Activated naive CD8-positive, alpha-beta T cell treated with anti-CD3 and anti-CD28 coated beads, Interleukin-2, amount 10 ng/mL, durations not matched to agents 7 days and 5 days (primary cell): ENCODE data around the gene KLHDC7B. TPM values are rescaled to one million over a fixed set of nuclear protein-coding genes. Genes with fewer than 3 reads are reported as not detected.
A peak's percentile ranks its signal among the peaks of the same experiment; 100 is the strongest.

Source experiments
- ATAC-seq: fragments of 150-1000 bp; cut with Tn5 transposase; one replicate; pipeline ENCODE4 v1.10.0; 2021; ENCODE audit warnings: low read depth, moderate library complexity
- POLR2A ChIA-PET: fragments of 350-600 bp; sonication (Branson Sonifier 250); formaldehyde crosslinking; loops from one replicate; lab custom pipeline; 2021; ENCODE audit warnings: antibody characterized with exemption; lab: Charles Lee
- DNase-seq: peaks from one replicate; pipeline ENCODE4 v3.0.0; 2021
- H3K27ac Mint-ChIP-seq: one replicate; pipeline ENCODE4 v1.8.0; 2022; ENCODE audit warnings: mild to moderate bottlenecking, mixed read lengths
- H3K27me3 Mint-ChIP-seq: one replicate; pipeline ENCODE4 v1.8.0; 2022; ENCODE audit warnings: mild to moderate bottlenecking, moderate library complexity, mixed read lengths
- H3K36me3 Mint-ChIP-seq: one replicate; pipeline ENCODE4 v1.8.0; 2021; ENCODE audit warnings: mild to moderate bottlenecking, mixed read lengths
- H3K4me1 Mint-ChIP-seq: one replicate; pipeline ENCODE4 v1.8.0; 2021; ENCODE audit warnings: mixed read lengths
- H3K4me3 Mint-ChIP-seq: one replicate; pipeline ENCODE4 v1.8.0; 2022; ENCODE audit warnings: mild to moderate bottlenecking, moderate library complexity, mixed read lengths
- H3K9me3 Mint-ChIP-seq: one replicate; pipeline ENCODE4 v1.8.0; 2021; ENCODE audit warnings: mixed read lengths
- total RNA-seq, 2 experiments: library from RNA; stranded (reverse); gene quantifications; one replicate each; pipeline ENCODE4 v1.2.3, GENCODE V29; 2021

KLHDC7B gene
- total RNA-seq, 2 experiments from 2014 or later: 18.8 to 21.9 TPM

DNA sequence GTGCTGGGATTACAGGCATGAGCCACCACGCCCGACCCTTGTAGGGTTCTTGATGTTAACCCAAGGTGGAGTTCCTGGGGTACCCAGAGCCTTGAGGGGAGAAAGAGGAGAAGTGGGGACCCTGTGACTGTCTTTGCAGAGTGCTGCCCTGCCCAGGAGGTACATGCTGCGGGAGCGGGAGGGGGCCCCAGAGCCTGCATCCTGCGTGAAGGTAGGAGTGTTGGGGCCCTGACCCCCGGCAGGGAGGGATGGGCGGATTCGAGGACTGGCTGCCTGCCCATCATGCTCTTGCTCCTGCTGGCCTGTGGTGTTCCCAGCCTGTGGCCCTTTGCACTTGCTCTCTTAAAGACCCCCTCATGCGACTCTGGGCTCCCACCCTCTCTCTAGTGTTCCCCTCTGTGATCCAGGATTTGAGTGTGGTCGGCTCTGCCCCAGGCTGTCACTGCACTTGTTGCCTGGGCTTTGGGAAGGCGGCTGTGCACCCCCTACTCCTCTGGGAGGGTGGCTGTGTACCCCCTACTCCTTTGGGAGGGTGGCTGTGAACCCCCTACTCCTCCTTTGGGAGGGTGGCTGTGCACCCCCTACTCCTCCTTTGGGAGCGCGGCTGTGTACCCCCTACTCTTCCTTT, 24.8 kb upstream of the KLHDC7B start:
- Mint-ChIP-seq H3K4me1 (peaks cover 9% of the 10 kb centered on the region), H3K27me3 (no peaks in the 10 kb centered on the region), H3K36me3 (peaks cover 14% of the 10 kb centered on the region), H3K4me3 (no peak overlapping the region), H3K27ac (no peak overlapping the region), H3K9me3 (no peaks in the 10 kb centered on the region)
- POLR2A ChIA-PET: interaction anchor here (5.4 kb wide), 1 partner anchor 11 kb away, joined by 175 read pairs; the partner anchor contains the start of genes LMF2 and NCAPH2
- ATAC-seq: no peak
- no peak for DNase-seq

GRCh38 chr22:50521710-50522109, 24.0 kb upstream of the KLHDC7B start:
- Mint-ChIP-seq H3K4me1 (peaks cover 8% of the 10 kb centered on the region), H3K4me3 (no peak overlapping the region), H3K36me3 (peaks cover 14% of the 10 kb centered on the region), H3K27ac (no peak overlapping the region), H3K27me3 (no peaks in the 10 kb centered on the region), H3K9me3 (no peaks in the 10 kb centered on the region)
- no peak for DNase-seq
- POLR2A ChIA-PET: interaction anchor here (1.4 to 5.4 kb wide), 2 partner anchors 12 to 27 kb away, joined by 7 to 175 read pairs; partner anchors contain the start of genes LMF2 and NCAPH2
- no peak for ATAC-seq

- no peaks in the 10 kb centered on the region for H3K27me3 Mint-ChIP-seq
- H3K4me1 Mint-ChIP-seq: peaks cover 14% of the 10 kb centered on the region
- DNase-seq (no peak), ATAC-seq (no peak)
- H3K36me3 Mint-ChIP-seq: peaks cover 14% of the 10 kb centered on the region
- H3K27ac Mint-ChIP-seq: no peak overlapping the region
- POLR2A ChIA-PET: interaction anchor here (0.6 to 5.4 kb wide), 4 partner anchors 8 to 52 kb away, joined by 3 to 175 read pairs (median 6); partner anchors contain the start of genes LMF2 and NCAPH2
- no peak overlapping the region for H3K4me3 Mint-ChIP-seq
- no peaks in the 10 kb centered on the region for H3K9me3 Mint-ChIP-seq
Observed at GRCh38 chr22:50522208-50522805, 23.4 kb upstream of the KLHDC7B start.

GRCh38 chr22:50522806-50523438, 22.8 kb upstream of the KLHDC7B start:
- ATAC-seq: no peak
- Mint-ChIP-seq H3K27ac (no peak overlapping the region), H3K4me1 (peaks cover 21% of the 10 kb centered on the region), H3K27me3 (no peaks in the 10 kb centered on the region), H3K36me3 (peaks cover 17% of the 10 kb centered on the region), H3K4me3 (no peak overlapping the region), H3K9me3 (no peaks in the 10 kb centered on the region)
- peak; percentile 31 for DNase-seq
- POLR2A ChIA-PET: interaction anchor here (0.6 to 5.4 kb wide), 4 partner anchors 9 to 53 kb away, joined by 3 to 175 read pairs (median 6); partner anchors contain the start of genes LMF2 and NCAPH2

- Mint-ChIP-seq H3K4me1 (peaks cover 26% of the 10 kb centered on the region), H3K27me3 (no peaks in the 10 kb centered on the region), H3K27ac (no peak overlapping the region), H3K4me3 (peak overlapping the region; percentile 10), H3K36me3 (peaks cover 22% of the 10 kb centered on the region), H3K9me3 (no peaks in the 10 kb centered on the region)
- DNase-seq (no peak), ATAC-seq (no peak)
- POLR2A ChIA-PET: interaction anchor here (1.6 to 5.4 kb wide), 2 partner anchors 9 to 13 kb away, joined by 5 to 175 read pairs; partner anchors contain the start of genes LMF2 and NCAPH2
Observed at GRCh38 chr22:50523458-50523805, 22.3 kb upstream of the KLHDC7B start.

DNA sequence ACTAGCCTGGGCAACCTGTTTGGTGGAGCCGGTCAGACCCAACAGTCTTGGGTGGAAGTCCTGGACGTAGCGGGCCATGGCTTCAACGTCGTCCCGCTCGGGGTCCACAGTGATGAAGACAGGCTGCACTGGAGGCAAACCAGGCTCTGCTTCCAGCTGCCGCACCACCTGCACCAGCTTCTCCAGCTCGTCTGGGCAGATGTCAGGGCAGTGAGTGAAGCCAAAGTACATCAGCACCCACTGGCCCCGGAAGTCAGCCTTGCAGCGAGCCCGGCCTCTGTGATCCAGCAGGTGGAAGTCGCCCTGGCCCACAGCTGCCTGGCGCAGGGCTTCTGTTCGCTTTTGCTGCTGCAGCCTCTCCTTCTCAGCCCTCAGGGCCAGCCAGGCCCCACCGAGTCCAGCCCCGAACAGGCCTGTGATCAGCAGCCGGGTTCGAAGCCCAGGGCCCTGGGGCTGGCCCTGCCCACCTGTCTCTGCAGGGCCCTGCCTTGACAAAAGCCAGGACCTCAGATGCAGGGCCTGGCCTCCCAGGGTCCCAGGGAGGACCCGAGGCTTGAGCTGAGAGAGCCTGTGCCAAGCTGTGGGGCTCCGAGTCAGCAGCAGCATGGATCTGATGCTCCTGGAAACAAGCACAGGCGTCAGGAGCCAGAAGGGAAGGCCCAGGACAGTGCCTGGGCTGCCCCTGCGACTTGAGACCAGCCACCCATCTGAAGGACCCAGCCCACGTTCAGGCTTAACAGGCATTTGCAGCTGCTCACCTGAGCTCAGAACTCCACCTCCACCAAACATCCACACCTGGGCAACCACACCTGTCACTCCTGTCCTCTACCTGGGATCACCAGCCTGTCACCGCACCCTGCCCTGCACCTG, 21.7 kb upstream of the KLHDC7B start:
- H3K4me1 Mint-ChIP-seq: peaks cover 30% of the 10 kb centered on the region
- no peaks in the 10 kb centered on the region for H3K27me3 Mint-ChIP-seq
- ATAC-seq: no peak
- peak overlapping the region; percentile 96 for H3K4me3 Mint-ChIP-seq
- H3K36me3 Mint-ChIP-seq: peaks cover 26% of the 10 kb centered on the region
- peak overlapping the region; percentile 95 for H3K27ac Mint-ChIP-seq
- no peaks in the 10 kb centered on the region for H3K9me3 Mint-ChIP-seq
- DNase-seq: peak; percentile 35
- POLR2A ChIA-PET: interaction anchor here (0.8 to 13.0 kb wide), 16 partner anchors 9 to 273 kb away, joined by 3 to 300 read pairs (median 23); partner anchors contain the start of genes CHKB, CPT1B, HDAC10 and KLHDC7B

DNA sequence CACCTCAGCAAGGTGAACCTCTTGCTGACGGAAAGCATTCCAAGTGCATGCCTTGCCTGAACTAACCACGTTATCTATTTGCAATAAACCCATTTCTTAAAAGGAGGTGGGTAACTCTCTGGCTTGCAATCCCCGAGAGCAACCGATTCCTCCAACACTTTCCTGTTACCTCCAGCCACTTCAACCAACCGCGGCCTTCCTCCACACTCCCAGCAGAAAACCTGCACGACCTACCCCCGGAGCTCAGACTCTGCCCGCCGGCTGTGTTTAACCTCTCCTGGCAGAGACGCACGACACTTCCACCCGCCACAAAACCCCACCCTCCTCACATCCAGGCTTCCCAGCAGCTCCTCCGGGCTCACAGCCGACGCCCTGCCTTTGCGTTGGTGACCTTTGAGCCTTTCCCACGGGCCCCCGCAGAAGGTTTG, 21.0 kb upstream of the KLHDC7B start:
- POLR2A ChIA-PET: interaction anchor here (0.8 to 13.0 kb wide), 23 partner anchors 10 to 316 kb away, joined by 3 to 300 read pairs (median 7); partner anchors contain the start of genes ADM2, CHKB, CPT1B and HDAC10
- DNase-seq (no peak), ATAC-seq (no peak)
- no peaks in the 10 kb centered on the region for H3K27me3 Mint-ChIP-seq
- peak overlapping the region; percentile 96 for H3K4me3 Mint-ChIP-seq
- no peaks in the 10 kb centered on the region for H3K9me3 Mint-ChIP-seq
- peaks cover 22% of the 10 kb centered on the region for H3K36me3 Mint-ChIP-seq
- H3K27ac Mint-ChIP-seq: peak overlapping the region; percentile 95
- H3K4me1 Mint-ChIP-seq: peaks cover 30% of the 10 kb centered on the region

DNA sequence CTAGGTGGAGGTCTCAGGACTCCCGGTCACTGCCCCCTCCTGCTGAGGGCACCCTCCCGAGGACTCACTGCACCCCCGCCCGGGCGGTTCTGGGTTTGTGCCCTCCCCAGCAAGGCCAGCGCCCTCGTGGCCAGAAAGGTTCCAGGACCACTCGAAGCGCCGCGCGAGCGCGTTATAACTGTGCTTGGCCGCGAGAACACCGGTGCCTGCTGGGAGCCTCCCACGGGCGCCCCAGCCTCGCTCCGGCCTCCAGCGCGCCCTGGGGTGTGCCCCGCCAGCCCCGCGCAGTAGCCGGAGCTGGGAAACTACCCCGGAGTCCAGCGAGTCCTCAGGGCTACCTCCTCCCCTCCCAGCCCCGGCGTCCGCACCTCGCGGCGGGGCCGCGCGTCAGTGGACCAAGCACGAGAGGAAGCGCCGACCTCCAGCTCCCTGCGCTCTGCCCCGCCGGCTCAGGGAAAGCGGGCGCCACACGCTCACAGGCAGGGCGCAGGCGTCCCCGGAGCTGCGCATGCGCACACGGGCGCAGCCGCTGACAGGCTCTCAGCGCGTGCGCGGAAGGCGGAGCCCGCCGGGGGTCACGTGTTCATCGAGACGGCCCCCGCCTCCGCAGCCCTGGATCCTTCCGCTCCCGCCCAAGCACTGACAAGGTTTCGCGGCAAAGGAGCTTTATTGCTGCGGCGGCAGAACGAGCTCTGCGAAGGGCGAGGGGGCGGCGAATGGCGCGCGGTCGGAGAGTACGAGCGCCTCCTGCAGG, 20.4 kb upstream of the KLHDC7B start, which contains the start of gene SCO2:
Gene SCO2, minus strand, starts transcription at position 495 of the 754 bp plus-strand sequence. CDS start 1,187 bp downstream, outside the sequence.
- DNase-seq (peak; percentile 99), ATAC-seq (peak; percentile 57)
- Mint-ChIP-seq H3K4me1 (peaks cover 30% of the 10 kb centered on the region), H3K4me3 (peak within 1 kb of the TSS; percentile 96), H3K27ac (peak within 1 kb of the TSS; percentile 95), H3K27me3 (no peaks in the 10 kb centered on the region), H3K36me3 (peaks cover 22% of the 10 kb centered on the region), H3K9me3 (no peaks in the 10 kb centered on the region)
- POLR2A ChIA-PET: interaction anchor here (0.7 to 13.0 kb wide), 39 partner anchors 8 to 711 kb away, joined by 3 to 300 read pairs (median 6); partner anchors contain the start of genes ADM2, ARSA, CHKB and CPT1B

DNA sequence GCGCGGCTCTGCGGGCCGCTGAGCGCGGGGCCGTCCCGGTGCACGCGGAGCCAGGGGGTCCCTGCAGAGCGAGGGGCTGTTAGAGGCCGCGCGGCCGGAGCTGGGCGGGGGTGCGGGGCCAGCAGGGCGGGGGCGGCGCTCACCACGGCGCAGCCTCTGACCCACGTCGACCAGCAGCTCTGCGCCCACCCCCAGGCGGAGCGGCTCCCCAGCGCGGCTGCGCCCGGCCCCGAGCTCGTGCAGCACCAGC, 19.9 kb upstream of the KLHDC7B start:
- Mint-ChIP-seq H3K36me3 (peaks cover 22% of the 10 kb centered on the region), H3K4me1 (peaks cover 30% of the 10 kb centered on the region), H3K9me3 (no peaks in the 10 kb centered on the region), H3K4me3 (peak overlapping the region; percentile 96), H3K27ac (peak overlapping the region; percentile 95), H3K27me3 (no peaks in the 10 kb centered on the region)
- POLR2A ChIA-PET: interaction anchor here (0.7 to 13.0 kb wide), 37 partner anchors 8 to 711 kb away, joined by 3 to 300 read pairs (median 6); partner anchors contain the start of genes ADM2, ARSA, CHKB and CPT1B
- no peak for DNase-seq
- no peak for ATAC-seq

- DNase-seq (peak; percentile 91), ATAC-seq (peak; percentile 40)
- no peaks in the 10 kb centered on the region for H3K9me3 Mint-ChIP-seq
- H3K36me3 Mint-ChIP-seq: peaks cover 21% of the 10 kb centered on the region
- H3K4me3 Mint-ChIP-seq: peak overlapping the region; percentile 84
- no peaks in the 10 kb centered on the region for H3K27me3 Mint-ChIP-seq
- H3K4me1 Mint-ChIP-seq: peaks cover 30% of the 10 kb centered on the region
- peak overlapping the region; percentile 94 for H3K27ac Mint-ChIP-seq
- POLR2A ChIA-PET: interaction anchor here (0.7 to 13.0 kb wide), 35 partner anchors 9 to 712 kb away, joined by 3 to 300 read pairs (median 7); partner anchors contain the start of genes ARSA, CHKB, CPT1B and HDAC10
Observed at GRCh38 chr22:50526108-50526833, 19.4 kb upstream of the KLHDC7B start.
